Calu3 (cell line): Measurements from ENCODE around the gene TTC39C. TPM values are rescaled to one million over a fixed set of nuclear protein-coding genes. Genes with fewer than 3 reads are reported as not detected.

Experiments
- BruUV-seq: library from RNA; stranded (reverse); fragments of 400-500 nt; replicated peaks from 2 replicates; lab custom pipeline; 2021; lab: Mats Ljungman, UMichigan
- CTCF ChIA-PET: fragments of 300-600 bp; sonication (Branson Sonifier 250); formaldehyde crosslinking; loops from one replicate; lab custom pipeline; 2022; ENCODE audit warnings: antibody characterized with exemption; lab: Charles Lee
- DNase-seq: peaks from one replicate; pipeline ENCODE4 v3.0.0; 2022
- H3K27ac Mint-ChIP-seq: one replicate; pipeline ENCODE4 v1.8.0; 2022; ENCODE audit warnings: mixed read lengths; ENCODE audit not compliant: unreplicated experiment
- H3K27me3 Mint-ChIP-seq: one replicate; pipeline ENCODE4 v1.8.0; 2022; ENCODE audit warnings: mixed read lengths; ENCODE audit not compliant: unreplicated experiment
- H3K36me3 Mint-ChIP-seq: one replicate; pipeline ENCODE4 v1.8.0; 2022; ENCODE audit warnings: mild to moderate bottlenecking, moderate library complexity, mixed read lengths; ENCODE audit not compliant: insufficient read depth, unreplicated experiment
- H3K4me1 Mint-ChIP-seq: one replicate; pipeline ENCODE4 v1.8.0; 2022; ENCODE audit warnings: mild to moderate bottlenecking, low read depth, mixed read lengths; ENCODE audit not compliant: unreplicated experiment
- H3K4me3 Mint-ChIP-seq: one replicate; pipeline ENCODE4 v1.8.0; 2022; ENCODE audit warnings: mild to moderate bottlenecking, low read depth, moderate library complexity, mixed read lengths; ENCODE audit not compliant: unreplicated experiment
- H3K9me3 Mint-ChIP-seq: one replicate; pipeline ENCODE4 v1.8.0; 2022; ENCODE audit warnings: low read depth, mixed read lengths; ENCODE audit not compliant: unreplicated experiment
- CTCF ChIP-seq: fragments of 200-600 bp; IDR thresholded peaks from one replicate; pipeline ENCODE4 v1.8.0; 2022; ENCODE audit warnings: antibody characterized with exemption; ENCODE audit not compliant: unreplicated experiment
- intact Hi-C: fragments of 100-400 bp; cut with micrococcal nuclease; formaldehyde crosslinking; loops from one replicate; pipeline ENCODE4 v1.10.0; 2022; ENCODE audit not compliant: unreplicated experiment
- total RNA-seq: library from RNA; stranded (reverse); gene quantifications from 2 replicates; pipeline ENCODE4 v1.2.3, GENCODE V29; 2022

TTC39C gene
- total RNA-seq, 1 experiment from 2014 or later, result 26.8 TPM

GRCh38 chr18:24060644-24061043 lies 46.1 kb downstream of the TTC39C start:
- no peaks in the 10 kb centered on the region for H3K9me3 Mint-ChIP-seq
- no peak for DNase-seq
- TF ChIP-seq CTCF, result no peak
- no peak overlapping the region for H3K27ac Mint-ChIP-seq
- H3K36me3 Mint-ChIP-seq, result peaks cover 9% of the 10 kb centered on the region
- intact Hi-C loops, result loop anchor here (5.0 kb wide), 1 partner anchor 52 kb away; no protein-coding TSS in a partner anchor
- BruUV-seq, result no TSS peak
- no peaks in the 10 kb centered on the region for H3K27me3 Mint-ChIP-seq
- H3K4me3 Mint-ChIP-seq, result no peak overlapping the region
- H3K4me1 Mint-ChIP-seq, result peaks cover 13% of the 10 kb centered on the region
- CTCF ChIA-PET, result no interaction called here

- DNase-seq, result no peak
- intact Hi-C loops, result loop anchor here (5.0 kb wide), 1 partner anchor 49 kb away; no protein-coding TSS in a partner anchor
- BruUV-seq, result no TSS peak
- peaks cover 9% of the 10 kb centered on the region for H3K36me3 Mint-ChIP-seq
- H3K27ac Mint-ChIP-seq, result no peak overlapping the region
- CTCF ChIA-PET, result no interaction called here
- H3K4me3 Mint-ChIP-seq, result no peak overlapping the region
- no peaks in the 10 kb centered on the region for H3K27me3 Mint-ChIP-seq
- H3K4me1 Mint-ChIP-seq, result peaks cover 13% of the 10 kb centered on the region
- no peaks in the 10 kb centered on the region for H3K9me3 Mint-ChIP-seq
- no peak for TF ChIP-seq CTCF
These were observed 48.7 kb downstream of the TTC39C start for GRCh38 chr18:24063121-24063731.

GRCh38 chr18:24064391-24065100 lies 50.0 kb downstream of the TTC39C start:
- intact Hi-C loops, result loop anchor here (5.0 kb wide), 1 partner anchor 48 kb away; no protein-coding TSS in a partner anchor
- no TSS peak for BruUV-seq
- CTCF ChIA-PET, result no interaction called here
- no peak for DNase-seq
- TF ChIP-seq CTCF, result no peak
- Mint-ChIP-seq H3K27ac (no peak overlapping the region), H3K4me1 (peaks cover 13% of the 10 kb centered on the region), H3K9me3 (no peaks in the 10 kb centered on the region), H3K4me3 (no peak overlapping the region), H3K36me3 (peaks cover 9% of the 10 kb centered on the region), H3K27me3 (no peaks in the 10 kb centered on the region)

GRCh38 chr18:24065906-24066305 lies 51.4 kb downstream of the TTC39C start:
- no peak for TF ChIP-seq CTCF
- CTCF ChIA-PET, result no interaction called here
- no peaks in the 10 kb centered on the region for H3K9me3 Mint-ChIP-seq
- BruUV-seq, result no TSS peak
- H3K4me1 Mint-ChIP-seq, result peaks cover 13% of the 10 kb centered on the region
- H3K27ac Mint-ChIP-seq, result no peak overlapping the region
- intact Hi-C loops, result no loop called here
- H3K36me3 Mint-ChIP-seq, result peaks cover 9% of the 10 kb centered on the region
- DNase-seq, result no peak
- H3K4me3 Mint-ChIP-seq, result no peak overlapping the region
- no peaks in the 10 kb centered on the region for H3K27me3 Mint-ChIP-seq
